HCT116 (cell line): ENCODE results near the gene CTLA4. TPM values are rescaled to one million over a fixed set of nuclear protein-coding genes. Genes with fewer than 3 reads are reported as not detected.

Experiments used
- ATAC-seq: fragments of 200-7000 bp; cut with Tn5 transposase; 2 replicates; pipeline ENCODE4 v1.9.1; 2020; ENCODE audit warnings: mild to moderate bottlenecking, moderate library complexity
- BruUV-seq: library from RNA; stranded (reverse); fragments of 400-500 nt; replicated peaks from 2 replicates; lab custom pipeline; 2021; lab: Mats Ljungman, UMichigan
- CTCF ChIA-PET: fragments of 300-600 bp; sonication (Branson Sonifier 250); formaldehyde crosslinking; loops from one replicate; lab custom pipeline; 2021; ENCODE audit warnings: antibody characterized with exemption; lab: Charles Lee
- POLR2A ChIA-PET: fragments of 300-600, 350-600 bp; sonication (Branson Sonifier 250); formaldehyde crosslinking; loops from one replicate; lab custom pipeline; 2021; ENCODE audit warnings: antibody characterized with exemption; lab: Charles Lee
- RAD21 ChIA-PET, 2 experiments: fragments of 300-600 bp; sonication (Branson Sonifier 250); formaldehyde crosslinking; loops; one replicate each; lab custom pipeline; 2023; ENCODE audit warnings: low total read pairs in 2 of 2; ENCODE audit not compliant: uncharacterized antibody in 2 of 2, unreplicated experiment in 2 of 2, low non-redundant PET in 1 of 2; lab: Charles Lee
- DNase-seq: peaks from one replicate; pipeline ENCODE4 v3.0.0-alpha.2; 2010; ENCODE audit warnings: low read depth, low spot score
- H2AFZ ChIP-seq: fragments of 200-600 bp; shearing (Covaris generic), sonication (generic); 2 replicates; pipeline ENCODE4 v1.6.1; 2017; ENCODE audit warnings: low read depth, mixed run types, mixed read lengths, antibody characterized with exemption, low read length; ENCODE audit not compliant: poor library complexity, severe bottlenecking
- H3K27ac ChIP-seq: 2 replicates; pipeline ENCODE4 v1.5.1; 2012; ENCODE audit warnings: low read depth, low read length
- H3K27me3 ChIP-seq: fragments of 200-600 bp; sonication (generic); 2 replicates; pipeline ENCODE4 v1.6.1; 2016; ENCODE audit warnings: mixed run types, low read length, mixed read lengths; ENCODE audit not compliant: insufficient read depth
- H3K36me3 ChIP-seq, 2 experiments: fragments of 200-500 bp in 1 of 2; fragments of 200-600 bp in 1 of 2; sonication (Bioruptor generic) in 1 of 2; sonication (generic) in 1 of 2; 2 replicates each; pipeline versions ENCODE4 v1.5.1 to v1.6.1; 2014 to 2016; ENCODE audit warnings: low read length in 2 of 2, inconsistent platforms in 1 of 2, mixed read lengths in 1 of 2, mixed run types in 1 of 2; ENCODE audit not compliant: insufficient read depth in 2 of 2, control insufficient read depth in 1 of 2
- H3K4me1 ChIP-seq, 2 experiments: fragments of 200-600 bp in 1 of 2; sonication (generic) in 1 of 2; 2 replicates each; pipeline versions ENCODE4 v1.5.1 to v1.6.1; 2012 to 2017; ENCODE audit warnings: low read length in 2 of 2, inconsistent platforms in 1 of 2, mild to moderate bottlenecking in 1 of 2, mixed read lengths in 1 of 2, mixed run types in 1 of 2, moderate library complexity in 1 of 2; ENCODE audit not compliant: insufficient read depth in 2 of 2, control insufficient read depth in 1 of 2
- H3K4me2 ChIP-seq: fragments of 200-600 bp; sonication (generic); 2 replicates; pipeline ENCODE4 v1.6.1; 2017; ENCODE audit warnings: mixed run types, low read length, mixed read lengths
- H3K4me3 ChIP-seq, 2 experiments: fragments of 200-600 bp in 1 of 2; sonication (generic) in 1 of 2; replicated peaks in 1 of 2; 2 replicates each; pipeline ENCODE4 v1.5.1; 2011 to 2016; ENCODE audit warnings: low read length in 2 of 2, control low read depth in 1 of 2, low read depth in 1 of 2, mild to moderate bottlenecking in 1 of 2, mixed read lengths in 1 of 2, mixed run types in 1 of 2
- H3K79me2 ChIP-seq: fragments of 200-600 bp; sonication (generic); 2 replicates; pipeline ENCODE4 v1.6.1; 2017; ENCODE audit warnings: mild to moderate bottlenecking, mixed run types, low read length, moderate library complexity, mixed read lengths; ENCODE audit not compliant: insufficient read depth
- H3K9ac ChIP-seq: fragments of 200-600 bp; sonication (generic); 2 replicates; pipeline ENCODE4 v1.6.1; 2016; ENCODE audit warnings: low read length, mixed read lengths
- H3K9me2 ChIP-seq: fragments of 200-600 bp; sonication (generic), shearing (Covaris generic); 2 replicates; pipeline ENCODE4 v1.6.1; 2017; ENCODE audit warnings: mixed run types, mild to moderate bottlenecking, moderate library complexity; ENCODE audit not compliant: insufficient read depth
- H3K9me3 ChIP-seq, 2 experiments: fragments of 200-500 bp in 1 of 2; fragments of 200-600 bp in 1 of 2; sonication (Bioruptor generic) in 1 of 2; sonication (generic) in 1 of 2; 2 replicates each; pipeline ENCODE4 v1.6.1; 2014 to 2017; ENCODE audit warnings: low read length in 2 of 2, mixed read lengths in 2 of 2, inconsistent platforms in 1 of 2, low read depth in 1 of 2, mild to moderate bottlenecking in 1 of 2, mixed run types in 1 of 2, moderate library complexity in 1 of 2; ENCODE audit not compliant: control insufficient read depth in 1 of 2, insufficient read depth in 1 of 2
- H4K20me1 ChIP-seq: fragments of 200-600 bp; sonication (generic), shearing (Covaris generic); 2 replicates; pipeline ENCODE4 v1.6.1; 2017; ENCODE audit warnings: mixed run types, mild to moderate bottlenecking, moderate library complexity; ENCODE audit not compliant: insufficient read depth
- EZH2 ChIP-seq: fragments of 200-600 bp; sonication (generic); IDR thresholded peaks from 2 replicates; pipeline ENCODE4 v1.6.1; 2017; ENCODE audit warnings: antibody characterized with exemption, mixed run types
- POLR2AphosphoS5 ChIP-seq: IDR thresholded peaks from 2 replicates; pipeline ENCODE4 v1.6.1; 2011; ENCODE audit warnings: mild to moderate bottlenecking, low read depth, low read length, moderate library complexity
- RAD21 ChIP-seq: IDR thresholded peaks from 2 replicates; pipeline ENCODE4 v1.6.1; 2012; ENCODE audit warnings: low read depth, mild to moderate bottlenecking
- intact Hi-C: fragments of 100-400 bp; cut with micrococcal nuclease; formaldehyde crosslinking; loops from 2 replicates; pipeline ENCODE4 v1.10.0; 2022
- total RNA-seq: library from RNA; stranded (reverse); gene quantifications from one replicate; pipeline ENCODE4 v1.2.1, GENCODE V29; 2021; ENCODE audit not compliant: unreplicated experiment
- TF ChIP-seq, protein P1 (sequence below): IDR thresholded peaks from 2 replicates; pipeline ENCODE4 v1.6.1; 2012
- TF ChIP-seq, protein P2 (sequence below), 3 experiments: fragments of 200-600 bp in 1 of 3; sonication (generic) in 1 of 3; IDR thresholded peaks in 2 of 3; conservative IDR thresholded peaks in 1 of 3; 2 replicates each; pipeline ENCODE4 v1.5.1; 2012 to 2017; ENCODE audit warnings: low read depth in 2 of 3, low read length in 2 of 3, antibody characterized with exemption in 1 of 3, borderline replicate concordance in 1 of 3, control low read depth in 1 of 3, mild to moderate bottlenecking in 1 of 3, mixed read lengths in 1 of 3, mixed run types in 1 of 3, moderate library complexity in 1 of 3; ENCODE audit not compliant: insufficient read depth in 1 of 3
- TF ChIP-seq, protein P3 (sequence below): IDR thresholded peaks from 2 replicates; pipeline ENCODE4 v1.6.1; 2011; ENCODE audit warnings: mild to moderate bottlenecking, low read length, moderate library complexity; ENCODE audit not compliant: insufficient replicate concordance; ENCODE audit errors: extremely low read depth

CTLA4 gene
- total RNA-seq, 1 experiment from 2014 or later = 0.37 TPM

DNA sequence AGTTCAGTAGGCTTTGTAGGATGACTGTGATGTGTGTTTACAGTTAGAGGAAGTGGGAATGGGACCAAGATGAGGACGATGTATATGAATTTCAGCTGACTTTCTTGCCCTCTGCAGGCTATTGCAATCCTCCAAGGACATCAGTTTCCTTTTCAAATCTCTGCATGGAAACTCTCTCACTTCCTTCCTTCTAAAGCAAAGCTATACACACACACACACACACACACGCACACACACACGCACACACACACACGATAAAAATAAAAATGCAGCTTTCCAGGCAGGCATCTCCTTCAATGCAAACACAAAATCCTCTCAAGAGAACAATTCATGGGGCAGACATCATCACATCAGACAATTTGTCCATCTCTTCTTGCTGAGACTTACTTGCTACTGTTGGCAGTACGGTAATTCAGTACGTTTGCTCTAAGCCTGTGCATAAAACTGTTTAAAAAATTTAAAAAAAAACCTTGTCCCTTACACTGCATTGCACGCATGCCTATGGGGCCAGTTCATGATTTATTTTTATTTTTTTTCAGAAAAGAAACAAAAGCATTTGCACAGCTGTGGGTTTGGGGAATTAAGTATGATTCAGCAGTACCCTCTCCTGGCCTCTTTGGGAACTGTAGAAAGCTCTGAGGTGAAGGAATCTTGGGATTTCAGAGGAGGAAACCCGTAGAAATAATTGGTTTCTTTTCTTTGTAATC, 41.8 kb downstream of the CTLA4 start:
- no peak overlapping the region for H2AFZ ChIP-seq
- TF ChIP-seq POLR2AphosphoS5 (no peak), RAD21 (peak; percentile 73), EZH2 (no peak)
- TF ChIP-seq, protein P1, sequence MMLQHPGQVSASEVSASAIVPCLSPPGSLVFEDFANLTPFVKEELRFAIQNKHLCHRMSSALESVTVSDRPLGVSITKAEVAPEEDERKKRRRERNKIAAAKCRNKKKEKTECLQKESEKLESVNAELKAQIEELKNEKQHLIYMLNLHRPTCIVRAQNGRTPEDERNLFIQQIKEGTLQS = no peak
- TF ChIP-seq, protein P2, sequence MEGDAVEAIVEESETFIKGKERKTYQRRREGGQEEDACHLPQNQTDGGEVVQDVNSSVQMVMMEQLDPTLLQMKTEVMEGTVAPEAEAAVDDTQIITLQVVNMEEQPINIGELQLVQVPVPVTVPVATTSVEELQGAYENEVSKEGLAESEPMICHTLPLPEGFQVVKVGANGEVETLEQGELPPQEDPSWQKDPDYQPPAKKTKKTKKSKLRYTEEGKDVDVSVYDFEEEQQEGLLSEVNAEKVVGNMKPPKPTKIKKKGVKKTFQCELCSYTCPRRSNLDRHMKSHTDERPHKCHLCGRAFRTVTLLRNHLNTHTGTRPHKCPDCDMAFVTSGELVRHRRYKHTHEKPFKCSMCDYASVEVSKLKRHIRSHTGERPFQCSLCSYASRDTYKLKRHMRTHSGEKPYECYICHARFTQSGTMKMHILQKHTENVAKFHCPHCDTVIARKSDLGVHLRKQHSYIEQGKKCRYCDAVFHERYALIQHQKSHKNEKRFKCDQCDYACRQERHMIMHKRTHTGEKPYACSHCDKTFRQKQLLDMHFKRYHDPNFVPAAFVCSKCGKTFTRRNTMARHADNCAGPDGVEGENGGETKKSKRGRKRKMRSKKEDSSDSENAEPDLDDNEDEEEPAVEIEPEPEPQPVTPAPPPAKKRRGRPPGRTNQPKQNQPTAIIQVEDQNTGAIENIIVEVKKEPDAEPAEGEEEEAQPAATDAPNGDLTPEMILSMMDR (IDR thresholded peaks at IDR 0.05 in 2 of 3, conservative IDR thresholded peaks at IDR 0.05 in 1 of 3; ENCODE audit: borderline replicate concordance in 1 of 3, insufficient read depth in 1 of 3, low read depth in 2 of 3, low read length in 2 of 3) = peak; percentile 46 to 74 (median 65); a peak in 5 of 6 replicates
- TF ChIP-seq, protein P3, sequence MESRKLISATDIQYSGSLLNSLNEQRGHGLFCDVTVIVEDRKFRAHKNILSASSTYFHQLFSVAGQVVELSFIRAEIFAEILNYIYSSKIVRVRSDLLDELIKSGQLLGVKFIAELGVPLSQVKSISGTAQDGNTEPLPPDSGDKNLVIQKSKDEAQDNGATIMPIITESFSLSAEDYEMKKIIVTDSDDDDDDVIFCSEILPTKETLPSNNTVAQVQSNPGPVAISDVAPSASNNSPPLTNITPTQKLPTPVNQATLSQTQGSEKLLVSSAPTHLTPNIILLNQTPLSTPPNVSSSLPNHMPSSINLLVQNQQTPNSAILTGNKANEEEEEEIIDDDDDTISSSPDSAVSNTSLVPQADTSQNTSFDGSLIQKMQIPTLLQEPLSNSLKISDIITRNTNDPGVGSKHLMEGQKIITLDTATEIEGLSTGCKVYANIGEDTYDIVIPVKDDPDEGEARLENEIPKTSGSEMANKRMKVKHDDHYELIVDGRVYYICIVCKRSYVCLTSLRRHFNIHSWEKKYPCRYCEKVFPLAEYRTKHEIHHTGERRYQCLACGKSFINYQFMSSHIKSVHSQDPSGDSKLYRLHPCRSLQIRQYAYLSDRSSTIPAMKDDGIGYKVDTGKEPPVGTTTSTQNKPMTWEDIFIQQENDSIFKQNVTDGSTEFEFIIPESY = no peak
- no peak overlapping the region for H3K4me2 ChIP-seq

More for the DNA sequence above, 41.8 kb downstream of the CTLA4 start:
- Histone ChIP-seq H4K20me1 (no peaks in the 10 kb centered on the region), H3K4me1 (no peaks in the 10 kb centered on the region), H3K27me3 (no peaks in the 10 kb centered on the region), H3K79me2 (no peaks in the 10 kb centered on the region), H3K27ac (no peak overlapping the region), H3K9ac (no peak overlapping the region), H3K9me3 (no peaks in the 10 kb centered on the region), H3K9me2 (no peaks in the 10 kb centered on the region), H3K4me3 (no peak overlapping the region), H3K36me3 (no peaks in the 10 kb centered on the region)
- CTCF ChIA-PET = interaction anchor here (0.8 to 2.0 kb wide), 5 partner anchors 50 to 1321 kb away, joined by 3 to 6 read pairs (median 5); no protein-coding TSS in a partner anchor
- ATAC-seq (peak; percentile 84), DNase-seq (peak; percentile 13)
- no TSS peak for BruUV-seq
- RAD21 ChIA-PET = interaction anchor here (0.7 to 1.0 kb wide), 2 partner anchors 94 to 1078 kb away, joined by 3 read pairs; no protein-coding TSS in a partner anchor
- intact Hi-C loops = loop anchor here (1.0 to 2.0 kb wide), 2 partner anchors 425 to 1337 kb away; no protein-coding TSS in a partner anchor
- POLR2A ChIA-PET = no interaction called here
